HG03342 (cell line): ENCODE results near the gene GRM1.

Source experiments
- ATAC-seq: cut with Tn5 transposase; IDR thresholded peaks from one replicate; pipeline ENCODE4 v1.9.1; 2021; ENCODE audit warnings: mild to moderate bottlenecking, moderate library complexity; ENCODE audit not compliant: unreplicated experiment

The GRM1 gene

DNA sequence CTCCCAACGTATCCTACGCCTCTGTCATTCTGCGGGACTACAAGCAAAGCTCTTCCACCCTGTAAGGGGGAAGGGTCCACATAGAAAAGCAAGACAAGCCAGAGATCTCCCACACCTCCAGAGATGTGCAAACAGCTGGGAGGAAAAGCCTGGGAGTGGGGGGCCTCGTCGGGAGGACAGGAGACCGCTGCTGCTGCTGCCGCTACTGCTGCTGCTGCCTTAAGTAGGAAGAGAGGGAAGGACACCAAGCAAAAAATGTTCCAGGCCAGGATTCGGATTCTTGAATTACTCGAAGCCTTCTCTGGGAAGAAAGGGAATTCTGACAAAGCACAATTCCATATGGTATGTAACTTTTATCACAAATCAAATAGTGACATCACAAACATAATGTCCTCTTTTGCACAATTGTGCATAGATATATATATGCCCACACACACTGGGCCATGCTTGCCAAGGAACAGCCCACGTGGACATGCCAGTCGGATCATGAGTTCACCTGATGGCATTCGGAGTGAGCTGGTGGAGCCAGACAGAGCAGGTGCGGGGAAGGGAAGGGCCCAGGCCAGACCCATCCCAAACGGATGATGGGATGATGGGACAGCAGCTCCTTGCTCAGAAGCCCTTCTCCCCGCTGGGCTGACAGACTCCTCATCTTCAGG is 406.0 kb downstream of the GRM1 start:
- no peak for ATAC-seq

DNA sequence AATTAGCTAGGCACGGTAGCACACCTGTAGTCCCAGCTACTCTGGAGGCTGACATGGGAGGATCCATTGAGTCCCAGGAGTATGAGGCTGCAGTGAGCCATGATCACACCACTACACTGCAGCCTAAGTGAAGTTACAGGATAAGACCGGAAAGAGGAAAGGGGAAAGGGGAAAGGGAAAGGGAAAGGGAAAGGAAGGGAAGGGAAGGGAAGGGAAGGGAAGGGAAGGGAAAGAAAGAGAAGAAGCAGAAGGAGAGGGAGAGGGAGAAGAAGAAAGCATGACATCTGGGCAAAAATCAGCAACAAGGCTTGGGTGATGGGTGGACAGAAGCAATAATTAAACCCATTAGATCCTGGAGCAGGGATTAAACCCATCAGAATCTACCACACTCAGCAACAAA is 413.0 kb downstream of the GRM1 start:
- ATAC-seq: no peak

- ATAC-seq: no peak
Observed at GRCh38 chr6:146444189-146444588, 415.3 kb downstream of the GRM1 start.

DNA sequence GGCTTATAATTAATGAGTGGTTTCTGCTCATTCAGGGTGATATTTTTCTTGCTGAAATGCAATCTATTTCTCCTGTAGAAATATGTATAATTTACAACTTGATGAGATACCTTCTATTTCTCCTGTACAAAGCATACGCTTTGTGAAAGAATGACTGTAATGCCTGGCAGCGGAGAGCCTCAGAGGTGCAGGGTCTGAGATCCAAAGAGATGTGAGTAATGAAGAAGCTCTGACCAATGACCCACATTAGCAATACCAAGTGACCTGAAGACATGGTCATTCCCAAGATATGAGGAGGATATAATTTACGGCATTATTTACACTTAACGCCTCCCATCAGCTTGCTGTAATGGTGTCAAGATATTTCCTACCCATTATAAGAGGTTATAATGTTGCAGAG is 416.4 kb downstream of the GRM1 start:
- no peak for ATAC-seq

- ATAC-seq: no peak
Observed at GRCh38 chr6:146456886-146457285, 428.0 kb downstream of the GRM1 start.

DNA sequence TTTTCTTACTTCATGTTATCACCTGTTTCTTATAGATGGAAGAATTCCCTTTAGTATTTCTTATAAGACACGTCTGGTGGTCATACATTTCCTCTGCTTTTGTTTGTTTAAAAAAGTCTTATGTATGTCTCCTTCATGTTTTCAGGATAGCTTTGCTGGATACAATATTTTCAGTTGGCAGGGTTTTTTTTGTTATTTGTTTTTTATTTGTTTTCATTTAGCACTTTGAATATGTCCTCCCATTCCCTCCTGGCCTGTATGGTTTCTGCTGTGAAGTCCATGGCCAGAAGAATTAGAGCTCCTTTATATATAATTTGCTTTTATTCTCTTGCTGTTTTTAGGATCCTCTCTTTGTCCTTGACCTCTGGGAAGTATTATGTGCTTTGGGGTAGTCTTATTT is 432.1 kb downstream of the GRM1 start:
- no peak for ATAC-seq

DNA sequence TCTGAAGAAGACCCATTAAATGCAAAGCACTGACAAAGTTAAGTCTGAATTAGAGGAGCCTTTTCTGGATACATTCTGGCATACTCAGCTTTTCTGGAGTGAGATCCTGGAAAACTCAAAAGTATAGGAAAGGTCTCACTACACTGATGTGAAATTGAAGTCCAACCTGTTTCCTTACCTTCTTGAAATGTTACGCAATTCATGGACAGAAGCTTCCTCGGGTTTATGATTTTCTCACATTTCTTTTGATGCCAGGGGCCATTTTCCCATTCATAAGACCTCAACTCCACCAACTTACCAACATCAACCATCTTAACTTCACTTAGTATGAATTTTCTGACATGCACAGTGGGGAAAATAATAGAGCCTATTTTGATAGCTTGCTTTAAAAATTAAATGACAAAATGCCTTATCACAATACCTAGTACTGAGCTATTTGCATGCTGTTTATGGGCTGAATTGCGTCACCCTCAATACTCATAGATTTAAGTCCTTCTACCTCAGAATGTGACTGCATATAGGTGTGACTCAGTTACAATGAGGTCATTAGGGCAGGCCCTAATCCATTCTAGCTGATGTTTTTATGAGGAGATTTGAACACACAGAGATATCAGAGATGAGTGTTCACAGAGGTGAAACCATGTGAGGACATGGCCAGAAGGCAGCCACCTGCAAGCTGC is 441.4 kb downstream of the GRM1 start:
- no peak for ATAC-seq

DNA sequence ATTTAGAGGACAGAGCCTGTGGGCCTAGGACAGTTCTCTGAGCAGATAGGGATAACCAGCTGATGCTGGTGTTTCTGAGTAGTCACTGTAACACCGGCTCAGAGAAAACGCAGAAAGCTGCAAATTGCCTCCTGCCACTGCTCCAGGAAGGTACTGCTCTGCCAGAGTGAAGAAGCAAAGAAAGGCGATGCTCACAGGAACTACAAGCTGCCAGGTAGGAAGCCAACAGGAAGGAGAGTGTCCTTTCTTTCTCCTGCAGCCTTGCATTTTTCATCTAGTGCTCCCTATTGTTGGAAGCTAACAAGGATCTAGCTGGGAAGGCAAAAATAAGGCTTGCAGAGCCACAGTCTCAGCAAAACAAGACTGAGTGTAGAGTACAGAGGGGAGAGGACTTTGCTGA is 444.1 kb downstream of the GRM1 start:
- no peak for ATAC-seq

DNA sequence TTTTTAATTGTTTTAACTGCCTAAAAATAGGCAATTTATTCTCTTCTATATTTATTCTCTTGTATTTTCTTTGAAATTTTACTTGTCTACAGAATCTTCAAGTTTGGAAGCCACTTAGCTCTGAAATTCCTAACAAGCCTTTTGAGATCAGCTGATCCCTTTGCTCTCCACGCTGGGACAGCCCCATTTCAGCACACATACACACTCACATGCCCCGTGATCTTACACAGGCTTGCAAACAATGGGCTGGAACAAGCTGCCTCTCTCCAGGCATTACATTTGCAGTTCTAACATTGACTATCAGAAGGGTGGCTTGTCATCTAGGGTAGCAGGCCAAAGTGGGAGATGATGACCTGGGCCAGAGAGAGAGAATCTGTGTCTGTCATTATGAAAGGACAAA is 452.7 kb downstream of the GRM1 start:
- no peak for ATAC-seq

DNA sequence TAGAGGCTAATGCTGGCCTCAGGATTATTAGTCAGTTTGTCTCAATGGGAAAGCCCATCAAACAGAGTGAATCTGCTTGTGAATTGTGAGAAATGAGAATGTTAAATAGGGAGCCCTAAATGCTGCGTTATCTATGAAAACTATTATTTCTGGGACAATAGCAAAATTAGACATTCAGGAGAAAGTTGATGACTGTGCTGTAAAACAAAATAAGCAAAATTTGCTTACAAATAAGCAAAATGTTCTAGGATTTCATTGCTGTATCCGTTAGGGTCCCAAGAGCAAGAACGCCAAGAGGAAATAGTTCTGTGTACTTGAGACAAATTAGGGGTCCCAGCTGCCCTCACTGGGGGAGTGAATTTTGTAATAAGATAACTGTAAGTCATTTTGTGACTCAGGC is 455.5 kb downstream of the GRM1 start:
- ATAC-seq: no peak
